ENCODE results near the gene LYSET.

DNA sequence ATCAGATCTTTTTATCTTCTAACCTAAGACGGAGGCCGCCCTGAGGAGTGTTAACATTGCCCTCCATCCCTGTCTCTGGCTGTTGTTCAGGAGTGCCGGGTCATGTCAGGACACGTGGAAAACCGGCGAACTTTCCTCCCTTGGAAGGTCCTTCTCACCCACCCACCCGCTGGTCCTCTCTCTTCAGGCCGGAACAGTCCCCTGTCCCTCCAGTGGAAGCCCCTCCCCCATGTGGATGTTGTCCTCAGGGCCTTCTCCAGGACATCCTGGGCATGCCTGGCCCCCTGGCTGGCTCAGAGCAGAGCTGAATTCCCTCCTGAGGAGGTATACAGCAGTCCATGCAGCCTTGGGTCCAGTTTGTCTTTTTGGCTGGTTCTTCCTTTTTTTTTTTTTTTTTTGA, 49.1 kb upstream of the LYSET start:
- TF ChIP-seq, protein P1, sequence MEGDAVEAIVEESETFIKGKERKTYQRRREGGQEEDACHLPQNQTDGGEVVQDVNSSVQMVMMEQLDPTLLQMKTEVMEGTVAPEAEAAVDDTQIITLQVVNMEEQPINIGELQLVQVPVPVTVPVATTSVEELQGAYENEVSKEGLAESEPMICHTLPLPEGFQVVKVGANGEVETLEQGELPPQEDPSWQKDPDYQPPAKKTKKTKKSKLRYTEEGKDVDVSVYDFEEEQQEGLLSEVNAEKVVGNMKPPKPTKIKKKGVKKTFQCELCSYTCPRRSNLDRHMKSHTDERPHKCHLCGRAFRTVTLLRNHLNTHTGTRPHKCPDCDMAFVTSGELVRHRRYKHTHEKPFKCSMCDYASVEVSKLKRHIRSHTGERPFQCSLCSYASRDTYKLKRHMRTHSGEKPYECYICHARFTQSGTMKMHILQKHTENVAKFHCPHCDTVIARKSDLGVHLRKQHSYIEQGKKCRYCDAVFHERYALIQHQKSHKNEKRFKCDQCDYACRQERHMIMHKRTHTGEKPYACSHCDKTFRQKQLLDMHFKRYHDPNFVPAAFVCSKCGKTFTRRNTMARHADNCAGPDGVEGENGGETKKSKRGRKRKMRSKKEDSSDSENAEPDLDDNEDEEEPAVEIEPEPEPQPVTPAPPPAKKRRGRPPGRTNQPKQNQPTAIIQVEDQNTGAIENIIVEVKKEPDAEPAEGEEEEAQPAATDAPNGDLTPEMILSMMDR (IDR thresholded peaks at IDR 0.05), result no peak
- no peak for TF ChIP-seq POLR2A (IDR thresholded peaks at IDR 0.05)
- no peak for TF ChIP-seq POLR2AphosphoS5 (IDR thresholded peaks at IDR 0.05)
